Stimulated activated CD4-positive, alpha-beta T cell treated with anti-CD3 and anti-CD28 coated beads, Interleukin-12 subunit alpha, Interleukin-12 subunit beta, amount 100 ng/mL, for 4 hours (primary cell): Measurements from ENCODE around the gene MRPS9.

Experiments used
- DNase-seq: peaks from one replicate; pipeline ENCODE4 v3.0.0-alpha.2; 2020

Gene MRPS9

DNA sequence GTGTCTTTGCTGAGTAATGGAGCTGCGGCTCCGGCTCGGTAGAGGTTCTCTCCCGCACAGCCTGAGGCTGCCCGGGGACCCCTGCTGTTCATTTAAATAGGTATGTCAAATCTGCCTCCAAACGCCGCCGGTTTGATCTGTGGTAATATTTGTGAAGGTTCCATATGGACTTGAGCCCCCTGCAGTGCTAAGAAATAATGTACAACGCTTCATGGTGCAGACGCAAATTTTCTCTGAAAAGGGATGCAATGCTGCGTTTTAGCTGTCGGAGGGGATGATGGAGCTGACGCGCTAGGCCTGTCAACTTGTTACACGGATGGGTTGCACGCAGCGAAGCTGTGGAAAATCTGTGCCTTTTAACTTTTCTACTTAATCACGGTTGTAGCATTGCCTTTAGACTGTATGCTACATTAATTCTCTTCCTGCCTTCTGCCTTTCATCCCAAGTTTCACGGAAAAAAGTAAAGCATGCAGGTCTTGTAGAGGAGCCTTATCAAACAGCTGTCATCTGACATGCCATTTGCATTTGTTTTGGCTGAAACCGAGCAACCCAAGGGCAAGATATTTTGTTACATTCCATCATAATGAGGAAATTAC, 43.2 kb downstream of the MRPS9 start:
- no peak for DNase-seq

DNA sequence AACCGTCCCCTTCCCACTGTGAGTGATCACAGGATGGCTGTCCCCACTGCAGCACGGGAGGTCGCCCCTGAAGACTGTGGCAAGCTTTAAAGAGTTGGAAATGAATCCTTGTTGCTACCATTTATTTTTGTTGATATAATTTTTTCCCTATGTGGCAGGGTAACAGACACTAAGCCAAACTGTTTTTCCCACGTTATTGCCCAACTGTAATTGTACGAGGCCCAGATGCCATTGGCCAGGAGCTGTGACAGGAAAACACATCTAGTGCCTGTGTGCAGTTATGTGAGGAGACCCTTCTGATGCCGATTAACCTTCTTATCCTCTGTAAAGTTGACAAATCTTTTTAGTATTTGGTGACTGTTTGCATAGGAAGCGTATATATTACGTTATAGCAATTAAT, 44.2 kb downstream of the MRPS9 start:
- DNase-seq = no peak

DNA sequence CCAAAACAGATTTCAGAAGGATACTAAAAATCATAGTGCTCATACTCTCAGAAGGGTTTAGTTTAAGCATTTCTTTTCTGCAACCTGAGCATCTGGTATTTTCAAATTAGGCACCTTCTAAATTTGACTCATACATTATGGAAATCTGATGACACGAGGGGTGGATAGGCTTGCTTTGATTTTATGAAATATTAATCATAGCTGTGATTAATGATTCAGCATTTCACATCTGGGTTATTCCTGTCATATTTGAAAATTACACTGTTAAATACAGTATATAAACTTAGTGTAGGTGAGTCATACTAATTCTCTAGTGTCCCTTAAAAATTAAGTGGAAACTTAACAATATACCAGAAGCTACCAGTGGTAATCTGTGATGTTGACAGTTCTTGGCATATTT, 47.7 kb downstream of the MRPS9 start:
- no peak for DNase-seq

DNA sequence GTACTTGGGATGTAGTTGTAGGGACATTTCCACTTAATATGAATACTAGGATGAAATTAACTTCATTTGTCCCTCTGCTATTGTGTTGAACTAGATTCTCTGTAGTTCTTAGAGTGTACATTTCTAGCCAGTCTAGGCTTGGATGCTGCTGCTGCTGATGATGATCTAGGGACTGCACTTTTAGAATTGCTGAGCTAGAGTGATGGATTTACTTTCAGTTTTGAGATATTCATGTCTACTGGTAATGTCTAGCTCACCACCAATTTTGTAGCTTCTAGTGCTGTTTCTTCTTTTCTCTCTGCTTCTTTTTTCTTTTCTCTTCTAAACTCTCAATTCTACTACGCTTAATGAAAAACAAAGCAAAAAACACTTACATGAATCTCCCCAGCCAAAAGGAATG, 49.4 kb downstream of the MRPS9 start:
- DNase-seq = no peak

DNA sequence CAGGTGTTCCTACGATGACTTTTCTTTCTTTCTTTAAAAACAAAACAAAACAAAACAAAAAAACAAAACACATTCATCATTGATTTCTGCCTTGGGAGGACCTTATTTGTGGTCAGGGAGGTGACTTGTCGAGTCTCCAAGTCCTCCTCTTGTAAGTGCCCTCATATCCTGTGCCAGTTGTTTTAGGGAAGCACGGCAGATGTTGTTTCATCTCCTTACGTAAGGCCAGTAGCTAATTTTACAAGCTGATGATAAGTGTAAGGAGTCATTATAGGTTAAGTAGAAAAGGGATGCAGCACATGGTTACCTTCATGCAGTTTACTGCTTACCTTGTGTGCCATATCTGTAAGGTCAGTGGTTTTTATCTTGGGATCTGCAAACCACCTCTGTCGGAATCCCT, 52.2 kb downstream of the MRPS9 start:
- DNase-seq = no peak

DNA sequence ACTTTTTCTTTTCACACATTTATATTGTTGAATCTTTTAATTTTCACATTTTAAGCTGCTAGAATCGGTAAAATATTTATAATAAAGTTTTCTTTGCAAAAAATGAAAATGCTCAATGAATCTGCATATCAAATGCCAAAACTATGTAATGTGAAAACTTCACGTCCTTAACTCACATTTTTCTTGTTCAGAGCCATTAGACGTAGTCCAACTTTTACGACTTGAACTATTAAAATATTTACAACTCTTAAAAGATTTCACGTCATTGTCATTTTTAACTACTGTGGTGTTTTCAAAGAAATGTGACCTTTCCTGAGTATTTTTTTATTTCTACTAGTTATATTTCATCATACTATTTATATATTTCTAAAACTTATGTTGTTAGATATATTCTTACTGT, 54.9 kb downstream of the MRPS9 start:
- DNase-seq = no peak

DNA sequence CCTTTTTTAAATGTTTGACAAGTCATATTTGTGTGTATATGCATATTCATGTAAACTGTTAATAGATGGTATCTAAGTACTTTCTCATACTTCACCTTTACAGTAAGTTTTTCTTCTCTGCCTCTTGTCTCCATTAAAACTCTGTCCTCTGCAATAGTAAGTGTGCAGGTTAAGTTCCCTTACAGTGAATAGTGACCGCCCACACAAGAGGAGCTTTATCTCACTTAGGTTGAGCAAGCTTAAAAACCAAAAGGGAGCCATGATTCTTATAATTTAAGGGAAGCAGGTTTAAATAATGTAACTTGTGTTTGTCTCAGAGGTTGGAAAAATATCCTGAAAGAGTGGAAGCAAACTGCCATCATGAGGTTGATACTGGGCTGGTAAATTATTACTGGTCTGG, 61.3 kb downstream of the MRPS9 start:
- DNase-seq = no peak

DNA sequence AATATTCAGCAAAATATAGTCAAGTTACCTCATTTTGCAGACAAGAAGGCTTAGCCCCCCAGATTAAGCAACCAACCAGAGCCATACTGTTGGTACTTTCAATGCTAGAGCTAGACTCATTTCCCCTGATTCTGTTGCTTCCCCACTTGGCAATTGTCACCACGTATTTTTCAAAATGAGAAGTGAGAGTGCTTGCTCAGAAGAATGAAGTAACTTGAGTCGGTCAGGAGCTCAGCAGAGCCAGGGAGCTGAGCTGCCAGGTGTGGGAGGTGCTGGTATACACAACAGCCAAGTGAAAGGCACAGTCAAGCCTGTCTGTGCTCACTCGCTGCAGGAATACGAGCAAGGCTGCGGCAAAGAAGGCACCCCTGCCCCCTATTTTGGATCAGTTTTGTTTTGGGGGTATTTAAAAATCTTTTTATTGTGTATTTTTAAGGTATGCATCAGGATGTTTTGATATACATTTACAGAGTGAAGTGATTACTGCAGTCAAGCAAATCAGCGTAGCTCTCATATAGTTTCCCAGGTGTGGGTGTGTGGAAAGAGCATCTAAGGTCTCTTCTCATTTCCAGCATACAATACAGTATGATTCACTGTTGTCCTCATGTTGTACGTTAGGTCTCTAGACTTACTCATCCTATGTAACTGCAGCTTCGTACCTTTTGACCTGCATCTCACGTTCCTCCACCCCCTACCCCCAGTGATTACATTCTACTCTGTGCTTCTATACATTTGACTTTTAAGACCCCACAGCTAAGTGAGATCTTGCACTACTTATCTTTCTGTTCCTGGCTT, 62.4 kb downstream of the MRPS9 start:
- DNase-seq = no peak

DNA sequence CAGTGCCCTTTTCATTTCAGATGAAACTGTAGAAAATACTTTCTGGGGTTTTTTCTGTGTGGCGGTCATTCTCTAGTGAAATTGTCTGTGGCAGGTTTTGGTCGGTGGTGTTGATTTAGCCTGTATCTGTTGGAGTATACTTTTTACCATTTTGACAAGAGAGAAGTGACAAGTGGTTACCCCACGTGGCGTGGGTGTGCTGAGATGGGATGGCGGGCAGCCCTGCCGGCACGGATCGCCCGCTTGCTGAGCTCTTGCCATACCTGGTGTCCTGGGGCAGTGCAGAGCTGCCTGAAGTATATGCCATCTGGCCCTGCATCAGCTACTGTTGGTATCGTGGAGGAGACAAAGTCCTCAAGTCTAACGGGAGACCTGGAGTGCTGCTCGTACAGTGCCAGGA, 64.1 kb downstream of the MRPS9 start:
- no peak for DNase-seq

DNA sequence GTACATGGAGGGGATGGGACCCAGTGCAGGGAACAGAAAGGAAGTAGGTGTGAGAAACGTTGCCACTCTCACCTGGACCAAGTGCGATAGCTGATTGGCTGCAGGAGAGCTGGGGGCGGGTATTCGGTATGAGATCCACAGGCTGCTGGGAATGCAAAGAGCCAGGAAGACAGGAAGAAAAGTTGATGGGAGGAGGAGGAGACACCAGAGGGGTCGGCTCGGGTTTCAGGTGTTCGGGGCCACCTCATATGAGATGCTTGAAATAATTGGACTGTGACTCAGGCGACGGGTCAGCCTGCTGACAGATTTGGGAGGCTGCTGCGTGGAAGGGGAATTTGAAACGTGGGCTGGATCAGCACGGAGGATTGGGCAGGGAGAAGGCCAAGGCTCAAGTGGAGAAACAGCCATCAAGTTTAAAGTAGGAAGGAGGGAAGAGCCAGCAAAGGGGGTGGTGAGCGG, 65.1 kb downstream of the MRPS9 start:
- DNase-seq = no peak

DNA sequence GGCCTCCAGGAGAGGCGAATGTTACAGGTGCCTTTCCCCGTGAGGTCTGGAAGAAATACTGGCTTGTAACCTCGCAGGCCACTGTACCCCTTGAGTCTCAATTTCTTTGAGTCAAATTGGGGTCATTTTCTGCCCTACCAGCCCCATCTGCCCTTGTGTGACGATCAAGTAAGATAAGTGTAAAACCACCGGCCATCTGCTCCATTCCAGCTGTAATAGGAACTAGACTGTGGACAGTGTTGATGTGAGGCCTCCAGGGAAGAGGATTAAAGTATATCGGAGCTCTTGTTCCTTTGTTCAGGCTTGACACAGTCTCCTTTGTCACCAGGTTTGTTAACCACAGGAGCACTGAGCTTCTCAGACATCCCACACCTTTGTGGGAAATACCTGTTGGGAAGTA, 65.6 kb downstream of the MRPS9 start:
- DNase-seq = no peak

DNA sequence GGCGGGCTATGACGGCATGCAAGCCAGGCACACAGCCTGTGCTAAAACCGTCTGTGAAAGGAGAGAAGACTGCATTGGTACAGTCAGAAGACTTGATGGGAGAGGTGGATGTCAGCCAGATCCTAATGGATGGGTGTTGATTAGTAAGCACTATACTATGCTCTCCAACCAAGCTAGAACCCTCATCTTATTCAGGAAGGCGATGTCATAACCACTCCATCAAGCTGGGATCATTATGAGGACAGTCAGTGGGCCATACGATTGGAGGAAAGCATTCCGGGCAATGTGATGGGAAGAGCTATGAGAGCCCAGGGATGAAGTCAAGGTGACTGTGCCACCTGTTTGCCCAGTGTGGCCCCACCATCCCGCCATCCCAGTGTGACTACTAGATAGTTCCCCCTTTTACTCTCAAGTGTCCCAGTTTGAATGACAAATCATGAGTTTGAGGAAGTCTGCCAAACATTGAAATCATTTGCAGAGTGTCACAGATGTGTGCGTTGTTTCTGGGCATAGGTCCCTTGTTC, 66.4 kb downstream of the MRPS9 start:
- no peak for DNase-seq

DNA sequence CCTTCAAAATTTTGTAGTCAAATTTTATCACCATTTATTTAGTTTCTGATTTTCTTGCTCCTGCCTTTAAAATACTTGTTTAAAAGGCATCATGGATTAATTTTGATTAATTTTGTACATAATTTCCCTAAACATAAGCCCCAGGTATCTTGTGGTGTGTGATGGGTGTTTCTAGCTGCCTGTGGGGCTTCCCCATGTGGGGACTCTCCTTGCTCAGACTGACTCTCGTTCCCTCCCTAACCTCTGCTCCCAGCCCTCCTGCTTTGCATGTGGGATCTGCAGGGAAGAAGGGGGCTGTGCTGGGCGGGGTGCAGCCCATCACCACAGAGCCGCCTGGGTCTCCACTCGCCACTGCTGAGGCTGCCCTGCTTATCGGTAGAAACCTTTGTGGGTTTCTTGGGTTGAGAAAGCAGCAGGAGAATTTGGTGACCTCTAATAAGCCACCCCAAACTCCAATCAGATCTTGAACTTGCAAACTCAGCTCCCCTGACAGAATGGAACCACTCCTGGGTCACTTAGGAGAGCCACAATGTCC, 72.5 kb downstream of the MRPS9 start:
- no peak for DNase-seq

DNA sequence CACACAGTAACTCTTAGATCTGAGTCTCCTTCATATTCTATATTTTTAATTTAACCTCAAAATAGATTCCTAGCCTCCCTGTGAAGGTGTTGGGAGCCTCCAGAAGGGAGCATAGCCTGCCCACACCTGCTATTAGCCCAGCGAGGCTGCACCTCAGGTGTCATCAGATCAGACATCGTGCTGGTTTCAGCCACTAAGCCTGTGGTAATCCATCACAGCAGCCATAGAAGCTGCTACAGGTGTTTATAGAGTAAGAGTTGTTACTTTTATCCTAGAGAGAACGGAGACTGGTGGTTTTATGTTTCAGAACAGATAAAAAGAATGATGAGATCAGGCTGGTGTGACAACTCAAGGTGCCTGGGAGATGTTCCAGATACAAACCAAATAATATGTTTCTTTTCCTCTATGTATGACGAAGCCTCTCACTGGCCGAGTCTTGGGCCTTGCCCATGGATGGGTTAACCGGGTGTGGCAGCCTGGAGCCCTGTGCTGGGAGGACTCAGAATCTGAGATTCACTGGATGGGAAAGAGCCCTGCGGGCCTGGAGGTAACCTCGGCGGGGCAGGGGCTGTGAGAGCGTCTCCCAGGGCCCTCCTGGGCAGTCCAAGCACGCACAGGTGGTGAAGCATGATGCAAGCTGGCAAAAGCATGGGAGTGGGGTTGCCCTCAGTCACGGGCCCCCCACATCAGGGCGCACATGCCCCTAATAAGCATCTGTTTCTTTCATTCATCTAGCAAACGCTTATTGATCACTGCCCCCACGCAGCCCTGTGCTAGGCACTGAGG, 73.7 kb downstream of the MRPS9 start:
- no peak for DNase-seq

DNA sequence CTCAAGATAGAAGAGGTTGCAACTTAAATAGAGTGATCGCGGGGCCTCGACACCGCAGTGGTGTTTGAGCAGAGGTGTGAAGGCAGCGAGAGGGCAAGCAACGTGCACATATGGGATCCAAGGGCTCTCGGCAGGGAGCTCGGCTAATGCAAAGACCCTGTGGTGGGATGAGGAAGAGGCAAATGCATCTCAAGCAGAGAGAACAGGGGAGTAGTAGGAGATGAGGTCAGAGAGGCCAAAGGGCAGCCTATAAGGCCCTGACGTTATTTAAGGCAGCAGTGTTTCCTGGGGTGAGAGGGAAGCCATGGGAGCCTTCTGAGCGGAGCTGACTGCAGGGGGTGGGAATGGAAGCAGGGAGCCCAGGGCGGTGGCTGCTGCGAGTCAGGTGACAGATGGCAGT, 74.5 kb downstream of the MRPS9 start:
- DNase-seq = no peak

DNA sequence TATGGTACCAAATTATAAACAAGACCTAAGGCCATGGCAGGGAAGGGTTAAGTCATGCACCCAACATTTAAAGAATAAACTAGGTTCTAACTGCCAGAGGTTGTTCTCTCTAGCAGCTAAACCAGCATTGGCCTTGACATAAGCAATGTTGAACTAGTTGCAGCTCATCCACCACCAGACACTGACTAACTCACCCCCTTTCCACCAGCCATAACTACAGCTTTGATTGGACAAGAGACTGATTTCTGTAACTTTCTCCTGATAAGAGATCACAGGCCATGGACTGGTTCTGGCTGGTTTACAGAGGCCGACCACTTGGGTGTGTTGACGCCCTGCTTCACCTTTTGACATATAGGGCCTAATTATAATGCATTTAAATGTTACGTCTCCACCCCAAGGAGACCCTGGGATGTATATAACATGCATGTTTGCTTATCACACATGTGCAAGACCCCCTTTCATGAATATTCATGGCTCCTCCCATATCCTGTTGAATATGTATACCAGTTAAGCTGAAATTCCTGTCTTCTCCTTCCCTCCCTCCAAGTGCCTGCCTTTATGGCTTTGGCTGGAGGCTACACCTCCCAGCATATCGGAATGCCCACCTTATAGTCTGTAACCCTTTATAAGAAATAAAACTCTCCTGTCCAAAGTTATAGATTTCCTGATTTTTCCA, 75.9 kb downstream of the MRPS9 start:
- DNase-seq = no peak

DNA sequence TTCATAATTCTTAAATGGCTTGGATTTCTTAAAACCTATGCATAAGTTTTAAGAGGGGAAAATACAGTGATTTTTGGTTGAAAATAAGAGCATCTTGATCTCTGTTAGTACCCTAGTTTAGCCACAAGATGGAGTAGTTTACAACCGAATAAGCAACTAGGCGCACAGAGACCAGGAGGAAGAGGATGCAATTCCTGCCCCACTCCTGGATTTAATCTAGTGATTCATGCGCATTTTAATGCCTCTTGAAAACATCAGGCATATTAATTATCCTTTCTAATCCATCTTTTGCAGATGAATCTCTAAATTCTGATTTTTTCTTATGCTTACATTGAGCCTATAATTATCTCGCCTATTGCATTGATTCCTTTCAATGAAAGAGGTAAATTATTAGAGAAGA, 76.7 kb downstream of the MRPS9 start:
- DNase-seq = no peak

DNA sequence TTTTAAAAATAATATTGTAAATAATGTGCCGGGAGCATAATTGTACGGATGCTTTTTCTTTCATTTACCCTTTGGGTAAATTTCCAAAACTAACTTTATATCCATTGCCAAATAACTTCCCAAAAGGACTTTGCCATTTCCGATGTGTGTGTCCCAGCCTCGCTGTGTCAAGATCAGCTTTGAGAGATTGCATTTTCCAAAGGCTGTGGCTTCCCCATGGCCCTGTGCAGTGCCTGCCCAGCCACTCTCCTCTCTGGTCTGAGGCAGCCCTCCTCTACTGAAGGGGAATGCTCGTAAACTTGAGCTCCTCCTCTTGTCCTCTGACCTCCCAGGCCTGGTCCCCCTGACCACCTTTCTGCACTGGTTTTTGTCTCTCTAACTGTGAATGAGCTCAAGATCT, 78.5 kb downstream of the MRPS9 start:
- no peak for DNase-seq

DNA sequence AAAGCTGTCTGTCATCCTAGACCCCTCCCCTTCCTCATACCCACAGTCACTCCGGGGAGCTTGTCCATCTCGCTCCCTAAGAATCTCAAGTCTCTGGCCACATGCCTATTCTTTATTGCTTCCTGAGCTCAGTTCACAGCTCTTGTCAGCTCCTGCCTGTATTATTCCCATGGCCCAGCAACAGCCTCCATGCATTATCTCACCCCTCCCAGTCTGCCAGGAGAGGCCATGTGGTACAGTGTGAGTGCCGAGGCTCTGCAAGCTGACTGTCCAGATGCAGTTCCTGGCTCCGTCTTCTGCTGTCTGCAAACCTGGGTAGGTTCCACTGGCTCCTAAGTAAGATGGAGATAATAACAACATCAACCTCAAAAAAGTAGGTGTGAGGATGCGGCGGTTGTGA, 79.7 kb downstream of the MRPS9 start:
- no peak for DNase-seq

DNA sequence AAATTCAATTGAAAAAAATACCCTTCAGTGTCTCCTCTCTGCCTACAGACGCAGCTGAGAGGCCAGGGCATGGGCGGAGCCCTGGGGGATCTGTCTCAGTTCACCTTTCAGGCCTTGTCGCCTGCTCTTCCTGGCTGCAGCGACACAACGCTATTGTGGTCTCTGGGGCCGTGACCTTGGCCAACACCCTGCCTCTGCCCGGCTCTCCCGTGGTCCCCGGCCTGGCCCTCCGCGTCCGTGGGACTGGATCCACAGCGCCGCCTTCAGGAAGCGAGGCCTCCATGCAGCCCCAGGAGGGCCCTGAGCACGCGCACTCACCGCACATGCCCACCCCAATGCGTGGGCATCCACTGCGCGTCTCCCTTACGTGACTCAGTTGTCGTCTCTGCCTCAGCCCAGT, 81.1 kb downstream of the MRPS9 start:
- no peak for DNase-seq

DNA sequence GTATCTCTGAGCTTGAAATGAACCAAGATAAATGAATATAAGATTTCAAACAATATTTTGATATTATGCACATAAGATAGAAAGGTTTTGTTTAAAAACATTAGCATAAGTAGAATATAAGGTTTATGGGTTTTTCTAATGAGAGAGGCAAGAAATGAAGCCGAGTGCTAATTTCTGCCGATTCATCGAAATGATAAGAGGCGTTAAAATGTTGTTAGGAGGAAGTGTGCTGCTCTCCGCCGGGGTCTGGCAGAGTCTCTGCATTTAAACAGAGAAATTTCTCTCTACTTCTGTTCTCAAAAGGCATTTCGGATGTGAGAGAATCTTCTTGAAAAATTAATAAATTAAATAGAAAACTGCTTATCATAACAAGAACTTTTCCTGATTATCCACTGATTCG, 83.6 kb downstream of the MRPS9 start:
- DNase-seq = no peak

DNA sequence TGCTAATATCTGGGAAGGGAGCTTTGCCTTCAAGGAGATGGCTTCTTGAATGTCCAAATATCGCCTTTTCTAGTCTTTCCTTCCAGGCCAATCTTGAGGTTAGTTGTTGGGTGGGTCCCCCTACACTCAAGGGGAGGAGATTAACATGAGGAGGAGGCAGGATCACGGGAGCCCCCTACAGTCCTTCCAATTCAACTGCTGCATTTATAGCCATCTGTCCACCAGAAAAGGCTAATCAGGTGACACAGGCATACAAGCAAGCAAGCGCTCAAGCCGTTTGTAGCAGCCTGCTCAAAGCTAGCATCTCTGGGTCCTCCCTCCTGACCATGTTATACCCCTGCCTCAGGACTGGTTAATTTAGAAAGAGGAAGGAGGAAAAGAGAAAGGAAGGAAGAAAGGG, 87.6 kb downstream of the MRPS9 start:
- no peak for DNase-seq

DNA sequence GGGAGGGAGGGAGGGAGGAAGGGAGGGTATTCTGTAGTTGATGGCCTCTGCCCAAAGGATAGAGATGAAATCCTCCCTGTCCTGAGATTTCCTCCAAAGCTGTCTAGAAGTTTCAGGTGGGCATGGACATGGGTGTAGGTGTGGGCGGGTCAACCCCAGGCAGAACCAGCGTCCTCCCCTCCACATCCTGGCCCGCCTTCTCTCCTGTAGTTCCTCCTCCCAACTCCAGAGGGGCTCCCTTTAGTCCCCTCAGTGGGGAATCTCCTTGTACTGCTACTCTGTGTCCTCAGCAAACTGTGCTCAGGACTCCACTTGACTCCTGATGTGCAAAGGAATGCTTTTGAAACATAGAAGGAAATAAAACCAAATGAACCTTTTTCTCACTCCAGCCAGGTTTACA, 88.1 kb downstream of the MRPS9 start:
- DNase-seq = no peak
